Lung (tissue), 12 donors: ENCODE data around the gene C1orf141. TPM values are rescaled to one million over a fixed set of nuclear protein-coding genes. Genes with fewer than 3 reads are reported as not detected.

Experiments
- ATAC-seq: fragments of 200-7000 bp; cut with Tn5 transposase; one replicate; pipeline ENCODE4 v1.9.1; 2020; ENCODE audit warnings: moderate number of reproducible peaks; ENCODE audit not compliant: insufficient read depth, low FRiP score
- DNase-seq, 3 donors: peaks; one replicate each; pipeline ENCODE4 v3.0.0-alpha.2; 2013 to 2017
- H3K27ac ChIP-seq, 2 donors: one replicate each; pipeline ENCODE4 v1.5.1; 2013; ENCODE audit warnings: mild to moderate bottlenecking in 2 of 2, moderate library complexity in 2 of 2, control low read depth in 1 of 2, inconsistent platforms in 1 of 2, low read depth in 1 of 2, low read length in 1 of 2
- H3K27me3 ChIP-seq, 3 donors: one replicate each; pipeline ENCODE4 v1.5.1; 2013; ENCODE audit warnings: low read length in 2 of 3; ENCODE audit not compliant: control insufficient read depth in 3 of 3, insufficient read depth in 3 of 3
- H3K36me3 ChIP-seq, 4 donors: one replicate each; pipeline ENCODE4 v1.5.1; 2013; ENCODE audit warnings: low read length in 4 of 4, mild to moderate bottlenecking in 1 of 4, moderate library complexity in 1 of 4; ENCODE audit not compliant: control insufficient read depth in 4 of 4, insufficient read depth in 4 of 4
- H3K4me1 ChIP-seq, 5 donors: one replicate each; pipeline ENCODE4 v1.5.1; 2013; ENCODE audit warnings: low read length in 5 of 5, mild to moderate bottlenecking in 2 of 5, moderate library complexity in 1 of 5; ENCODE audit not compliant: control insufficient read depth in 5 of 5, insufficient read depth in 5 of 5
- H3K4me3 ChIP-seq: one replicate; pipeline ENCODE4 v1.5.1; 2013; ENCODE audit warnings: mild to moderate bottlenecking, control low read depth, moderate library complexity
- H3K9ac ChIP-seq, 2 donors: one replicate each; pipeline ENCODE4 v1.5.1; 2013; ENCODE audit warnings: low read length in 2 of 2, control low read depth in 1 of 2; ENCODE audit not compliant: insufficient read depth in 1 of 2
- H3K9me3 ChIP-seq, 4 donors: one replicate each; pipeline ENCODE4 v1.5.1; 2013; ENCODE audit warnings: low read length in 3 of 4, mild to moderate bottlenecking in 1 of 4, moderate library complexity in 1 of 4; ENCODE audit not compliant: control insufficient read depth in 4 of 4, insufficient read depth in 3 of 4
- CTCF ChIP-seq: IDR thresholded peaks from 2 replicates; pipeline ENCODE4 v1.5.1; 2012; ENCODE audit warnings: mild to moderate bottlenecking; ENCODE audit errors: control extremely low read depth, extremely low read depth
- WGBS, 2 donors: extraction: QIAGEN DNeasy Blood & Tissue Kit; methylation state at CpG; one replicate each; pipeline ENCODE4 v1.1.7; 2013; 5-methylcytosine and 5-hydroxymethylcytosine counted together
- polyA plus RNA-seq, 2 donors: library from polyadenylated mRNA; stranded (reverse); fragments of 200-250 nt; gene quantifications; one replicate each; pipeline ENCODE4 v1.2.1, GENCODE V29; 2013
- total RNA-seq, 2 donors: library from RNA; depleted of rRNA in 1 of 2; stranded (reverse); fragments of >200 nt in 1 of 2; gene quantifications; one replicate each; pipeline ENCODE4 v1.2.1, GENCODE V29; 2014 to 2021
- donor health status: control.
- donor health status: control.
- donor health status: Bipolar disorder and iron deficiency.
- donor health status: healthy.
- donor health status: DM: yes; HTN: yes; CAD: no.

C1orf141 gene
- total and polyA plus RNA-seq, 4 donors, result 0.49 to 11.4 (median 3.2) TPM

DNA sequence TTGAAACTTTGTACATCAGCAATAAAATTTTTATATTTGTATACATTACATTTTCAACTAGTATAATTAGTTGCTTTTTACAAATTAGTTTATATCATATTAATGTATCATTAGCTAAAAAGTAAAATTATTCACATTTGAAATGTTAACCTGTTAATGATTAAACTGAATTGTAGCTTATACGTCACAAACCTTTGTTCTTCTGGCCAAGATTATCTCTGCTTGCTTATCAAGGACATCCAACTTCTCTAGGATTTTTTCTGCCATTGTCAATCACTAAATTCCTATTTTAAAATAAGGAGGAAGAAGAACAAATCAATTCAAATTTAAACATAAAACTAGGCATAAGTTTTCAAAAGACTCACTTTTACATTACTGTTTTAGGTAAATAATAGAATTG is 7.8 kb downstream of the C1orf141 start:
- no peaks in the 10 kb centered on the region for H3K27me3 ChIP-seq
- H3K4me1 ChIP-seq, result no peaks in the 10 kb centered on the region
- no peaks in the 10 kb centered on the region for H3K36me3 ChIP-seq
- no peak for ATAC-seq
- TF ChIP-seq CTCF, result no peak
- no peak overlapping the region for H3K4me3 ChIP-seq
- no peak overlapping the region for H3K27ac ChIP-seq
- H3K9ac ChIP-seq, result no peak overlapping the region
- no peaks in the 10 kb centered on the region for H3K9me3 ChIP-seq
- no peak for DNase-seq
- WGBS, 2 donors, result 78 to 90% methylated on average over 1 of the region's 1 CpG

GRCh38 chr1:67126111-67126746 is 8.5 kb downstream of the C1orf141 start:
- Histone ChIP-seq H3K9me3 (no peaks in the 10 kb centered on the region), H3K27me3 (no peaks in the 10 kb centered on the region), H3K27ac (no peak overlapping the region), H3K9ac (no peak overlapping the region), H3K36me3 (no peaks in the 10 kb centered on the region), H3K4me3 (no peak overlapping the region), H3K4me1 (no peaks in the 10 kb centered on the region)
- no peak for TF ChIP-seq CTCF
- no peak for ATAC-seq
- no peak for DNase-seq
- WGBS, 2 donors, result 56 to 79% methylated on average over 5 of the region's 5 CpGs

GRCh38 chr1:67124455-67124854 is 10.3 kb downstream of the C1orf141 start:
- 91% methylated on average over 4 of the region's 4 CpGs for WGBS, 2 donors
- Histone ChIP-seq H3K27ac (no peak overlapping the region), H3K4me1 (no peaks in the 10 kb centered on the region), H3K9me3 (peaks cover 0 to 5% (median 0%) of the 10 kb centered on the region in 4 donors), H3K27me3 (no peaks in the 10 kb centered on the region), H3K36me3 (no peaks in the 10 kb centered on the region), H3K9ac (no peak overlapping the region), H3K4me3 (no peak overlapping the region)
- ATAC-seq, result no peak
- DNase-seq, result no peak
- no peak for TF ChIP-seq CTCF
